Right kidney (tissue), 1 donor: ENCODE measurements around the gene RIN1.
"Not testable (repeated sequence)": the region's sequence is repeated elsewhere in the genome, so short reads cannot be mapped to it uniquely, and the experiment has no call there.

Source experiments
- DNase-seq: peaks from one replicate; pipeline ENCODE4 v3.0.0-alpha.2; 2016

RIN1 gene

GRCh38 chr11:66334605-66335442, 1.4 kb downstream of the RIN1 start:
- no peak for DNase-seq

GRCh38 chr11:66333896-66334604, 2.2 kb downstream of the RIN1 start:
- DNase-seq = no peak

- DNase-seq = no peak
Measured at GRCh38 chr11:66333220-66333877, 2.9 kb downstream of the RIN1 start.

- no peak for DNase-seq
Measured at GRCh38 chr11:66332371-66333219, 3.6 kb downstream of the RIN1 start.

GRCh38 chr11:66331542-66332370, 4.5 kb downstream of the RIN1 start:
- DNase-seq = no peak

GRCh38 chr11:66330931-66331330, 5.3 kb downstream of the RIN1 start:
- no peak for DNase-seq

- DNase-seq = no peak
Measured at GRCh38 chr11:66329165-66329673, 7.0 kb downstream of the RIN1 start.

GRCh38 chr11:66328302-66329144, 7.7 kb downstream of the RIN1 start:
- peak; percentile 72 for DNase-seq

GRCh38 chr11:66328031-66328301, 8.3 kb downstream of the RIN1 start:
- DNase-seq = no peak

GRCh38 chr11:66327171-66328030, 8.8 kb downstream of the RIN1 start:
- DNase-seq = no peak

- DNase-seq = peak; percentile 48
Measured at GRCh38 chr11:66326261-66327111, 9.7 kb downstream of the RIN1 start.

- no peak for DNase-seq
Measured at GRCh38 chr11:66325263-66325671, 11.0 kb downstream of the RIN1 start.

- no peak for DNase-seq
Measured at GRCh38 chr11:66324664-66325063, 11.6 kb downstream of the RIN1 start.

- no peak for DNase-seq
Measured at GRCh38 chr11:66323684-66324083, 12.6 kb downstream of the RIN1 start.

- no peak for DNase-seq
Measured at GRCh38 chr11:66322732-66323427, 13.4 kb downstream of the RIN1 start.

GRCh38 chr11:66321606-66322005, 14.6 kb downstream of the RIN1 start:
- no peak for DNase-seq

GRCh38 chr11:66320748-66321147, 15.5 kb downstream of the RIN1 start:
- not testable (repeated sequence) for DNase-seq

- not testable (repeated sequence) for DNase-seq
Measured at GRCh38 chr11:66320289-66320688, 15.9 kb downstream of the RIN1 start.
